ENCODE data around the gene KCNT1.

Gene KCNT1

DNA sequence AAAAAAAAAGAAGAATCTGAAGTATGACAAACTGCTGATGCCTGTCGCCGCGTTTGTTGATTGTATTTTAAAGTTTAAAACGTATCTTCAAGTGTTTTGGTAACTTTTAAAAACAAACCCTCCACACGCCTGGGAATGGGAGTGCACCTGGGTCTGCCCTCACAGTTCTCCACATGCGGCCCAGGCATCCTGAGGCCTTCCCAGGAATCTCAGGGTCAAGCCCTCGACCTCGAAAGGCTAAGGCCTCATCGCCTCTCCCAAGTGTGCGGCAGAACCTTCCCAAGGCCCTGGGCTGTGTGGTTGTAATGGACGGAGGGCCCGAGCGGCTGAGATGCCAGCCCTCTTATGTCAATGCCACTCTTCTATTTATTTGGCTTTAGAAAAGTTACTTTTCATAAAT lies 111.0 kb downstream of the KCNT1 start:
- Histone ChIP-seq H2AFZ (ENCODE audit: low read depth, low read length) (no peak overlapping the region), H3K36me3 (ENCODE audit: insufficient read depth, low read length) (peaks cover 91% of the 10 kb centered on the region), H3K4me3 (ENCODE audit: low read length) (no peak overlapping the region), H3K4me1 (ENCODE audit: insufficient read depth, low read length) (no peaks in the 10 kb centered on the region), H3K9me3 (ENCODE audit: low read length) (peaks cover 8% of the 10 kb centered on the region), H3K27me3 (ENCODE audit: insufficient read depth, low read length) (no peaks in the 10 kb centered on the region)

- Histone ChIP-seq H3K27me3 (ENCODE audit: insufficient read depth, low read length) (no peaks in the 10 kb centered on the region), H3K4me3 (ENCODE audit: low read length) (no peak overlapping the region), H3K9me3 (ENCODE audit: low read length) (peaks cover 8% of the 10 kb centered on the region), H3K36me3 (ENCODE audit: insufficient read depth, low read length) (peaks cover 97% of the 10 kb centered on the region), H2AFZ (ENCODE audit: low read depth, low read length) (no peak overlapping the region), H3K4me1 (ENCODE audit: insufficient read depth, low read length) (no peaks in the 10 kb centered on the region)
Observed at GRCh38 chr9:135813671-135814290, 111.8 kb downstream of the KCNT1 start.

DNA sequence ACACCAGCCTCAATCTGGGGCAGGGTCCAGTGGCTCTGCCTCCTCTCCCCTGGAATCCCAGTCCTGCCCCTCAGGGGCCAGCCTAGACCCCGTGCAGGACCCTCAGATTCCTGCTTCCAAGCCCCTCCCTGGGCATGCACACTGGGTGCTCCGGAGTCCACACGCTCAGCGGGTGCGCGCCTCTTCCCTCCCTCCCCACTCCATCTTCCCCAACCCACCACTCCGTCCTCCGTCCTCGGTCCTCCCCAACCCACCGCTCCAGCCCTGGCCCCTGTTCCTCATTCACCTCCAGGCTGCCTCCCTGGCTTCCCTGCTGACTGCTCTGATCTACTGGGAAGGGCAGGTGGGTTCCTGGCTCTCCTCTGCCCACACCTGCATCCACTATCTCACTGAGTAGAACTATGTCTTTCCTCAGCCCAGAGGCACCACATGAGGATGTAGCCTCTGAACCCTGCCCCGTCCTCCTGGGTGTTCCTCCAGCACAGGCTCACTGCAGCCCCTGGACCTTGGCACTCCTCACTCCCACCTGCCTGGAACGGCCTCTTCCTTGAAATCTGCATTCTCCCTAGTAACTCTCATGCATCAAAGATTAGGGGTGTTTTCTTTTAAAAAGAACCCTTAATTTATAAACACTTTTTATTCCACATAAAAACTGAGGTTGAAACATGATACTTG lies 112.6 kb downstream of the KCNT1 start:
- Histone ChIP-seq H3K27me3 (ENCODE audit: insufficient read depth, low read length) (no peaks in the 10 kb centered on the region), H3K36me3 (ENCODE audit: insufficient read depth, low read length) (peaks cover 94% of the 10 kb centered on the region), H3K4me1 (ENCODE audit: insufficient read depth, low read length) (no peaks in the 10 kb centered on the region), H3K4me3 (ENCODE audit: low read length) (no peak overlapping the region), H3K9me3 (ENCODE audit: low read length) (peaks cover 8% of the 10 kb centered on the region), H2AFZ (ENCODE audit: low read depth, low read length) (no peak overlapping the region)

DNA sequence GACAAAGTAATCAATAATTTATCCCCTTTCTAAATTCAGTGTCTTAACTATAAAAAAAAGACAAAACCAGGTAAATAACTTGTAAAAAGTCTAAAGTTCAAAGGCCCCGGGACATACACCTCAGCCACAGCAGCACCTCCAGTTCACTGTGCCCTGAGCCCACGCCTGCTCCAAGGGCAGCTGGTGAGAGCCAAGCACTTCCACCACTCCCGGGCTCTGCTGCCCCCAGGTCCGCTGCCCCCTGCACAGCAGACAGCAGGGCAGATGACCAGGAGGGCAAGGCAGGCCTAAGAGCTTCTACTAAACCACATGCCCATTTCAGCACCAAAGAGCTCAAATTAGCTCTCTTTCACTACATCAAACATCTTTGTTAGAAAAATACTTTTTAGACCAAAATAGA lies 113.4 kb downstream of the KCNT1 start:
- H3K4me3 ChIP-seq (ENCODE audit: low read length) = no peak overlapping the region

DNA sequence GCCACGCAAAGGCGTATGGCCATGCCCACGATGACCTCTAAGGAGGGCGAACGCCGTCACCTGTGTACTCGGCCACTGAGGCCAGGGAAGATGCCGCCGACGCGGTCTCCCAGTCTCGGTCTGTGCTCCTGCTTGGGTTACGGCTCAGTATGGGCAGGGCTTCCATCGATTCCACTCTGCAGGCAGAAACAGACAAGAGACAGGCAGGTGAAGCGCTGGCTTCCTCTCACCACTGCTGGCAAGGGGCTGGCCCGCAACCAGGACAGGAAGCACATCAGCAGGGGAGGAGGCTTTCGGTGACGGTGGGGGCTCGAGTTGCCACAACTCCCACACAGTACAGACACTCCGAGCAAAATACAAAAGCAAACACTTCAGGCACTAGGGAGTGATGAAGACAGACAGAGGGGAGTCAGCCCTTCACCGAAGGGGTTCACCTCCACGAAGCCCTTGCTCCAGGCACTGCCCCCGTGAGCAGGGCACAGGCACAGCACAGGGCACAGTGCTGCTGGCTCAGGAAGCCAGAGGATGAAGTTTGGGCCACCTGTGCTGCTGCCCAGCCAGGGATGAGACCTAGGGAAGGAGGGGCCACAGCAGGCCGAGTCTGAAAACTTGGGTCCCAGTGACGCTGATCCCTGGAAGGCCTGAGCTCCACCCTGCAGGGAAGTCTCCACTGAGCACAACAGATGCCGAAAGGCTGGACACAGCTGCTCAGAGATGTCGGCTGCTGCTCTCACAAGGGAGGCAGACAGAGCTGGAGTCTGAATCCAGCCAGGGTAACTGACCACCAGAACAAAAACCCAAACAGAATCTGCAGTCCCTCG lies 114.1 kb downstream of the KCNT1 start:
- Histone ChIP-seq H2AFZ (ENCODE audit: low read depth, low read length) (no peak overlapping the region), H3K9me3 (ENCODE audit: low read length) (peaks cover 8% of the 10 kb centered on the region), H3K27me3 (ENCODE audit: insufficient read depth, low read length) (no peaks in the 10 kb centered on the region), H3K36me3 (ENCODE audit: insufficient read depth, low read length) (peaks cover 95% of the 10 kb centered on the region), H3K4me1 (ENCODE audit: insufficient read depth, low read length) (no peaks in the 10 kb centered on the region), H3K4me3 (ENCODE audit: low read length) (no peak overlapping the region)

More for the DNA sequence above, 113.4 kb downstream of the KCNT1 start:
- Histone ChIP-seq H3K27me3 (ENCODE audit: insufficient read depth, low read length) (no peaks in the 10 kb centered on the region), H3K36me3 (ENCODE audit: insufficient read depth, low read length) (peaks cover 95% of the 10 kb centered on the region), H3K4me1 (ENCODE audit: insufficient read depth, low read length) (no peaks in the 10 kb centered on the region), H3K9me3 (ENCODE audit: low read length) (peaks cover 8% of the 10 kb centered on the region), H2AFZ (ENCODE audit: low read depth, low read length) (no peak overlapping the region)

DNA sequence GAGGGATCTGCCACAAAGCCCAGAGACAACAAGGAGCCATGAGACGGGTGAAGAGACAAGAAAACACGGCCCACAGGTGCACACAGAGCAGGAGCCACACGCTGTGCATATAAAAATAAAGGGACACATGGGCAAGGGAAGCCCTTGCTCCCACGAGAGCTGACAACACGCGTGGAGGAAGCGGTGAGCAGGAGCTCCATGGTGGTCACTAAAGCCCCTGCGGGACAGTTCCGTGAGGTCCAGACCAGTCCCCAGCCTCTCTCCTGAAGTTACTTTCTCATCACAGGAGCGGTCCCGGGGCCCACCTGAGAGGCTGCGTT lies 114.6 kb downstream of the KCNT1 start:
- Histone ChIP-seq H3K4me3 (ENCODE audit: low read length) (no peak overlapping the region), H2AFZ (ENCODE audit: low read depth, low read length) (no peak overlapping the region), H3K4me1 (ENCODE audit: insufficient read depth, low read length) (no peaks in the 10 kb centered on the region), H3K9me3 (ENCODE audit: low read length) (peaks cover 5% of the 10 kb centered on the region), H3K36me3 (ENCODE audit: insufficient read depth, low read length) (peaks cover 95% of the 10 kb centered on the region), H3K27me3 (ENCODE audit: insufficient read depth, low read length) (no peaks in the 10 kb centered on the region)

GRCh38 chr9:135817951-135818717 lies 116.1 kb downstream of the KCNT1 start:
- no peaks in the 10 kb centered on the region for H3K4me1 ChIP-seq (ENCODE audit: insufficient read depth, low read length)
- no peak overlapping the region for H3K4me3 ChIP-seq (ENCODE audit: low read length)
- peaks cover 3% of the 10 kb centered on the region for H3K9me3 ChIP-seq (ENCODE audit: low read length)
- no peak overlapping the region for H2AFZ ChIP-seq (ENCODE audit: low read depth, low read length)
- peaks cover 95% of the 10 kb centered on the region for H3K36me3 ChIP-seq (ENCODE audit: insufficient read depth, low read length)
- H3K27me3 ChIP-seq (ENCODE audit: insufficient read depth, low read length) = no peaks in the 10 kb centered on the region

DNA sequence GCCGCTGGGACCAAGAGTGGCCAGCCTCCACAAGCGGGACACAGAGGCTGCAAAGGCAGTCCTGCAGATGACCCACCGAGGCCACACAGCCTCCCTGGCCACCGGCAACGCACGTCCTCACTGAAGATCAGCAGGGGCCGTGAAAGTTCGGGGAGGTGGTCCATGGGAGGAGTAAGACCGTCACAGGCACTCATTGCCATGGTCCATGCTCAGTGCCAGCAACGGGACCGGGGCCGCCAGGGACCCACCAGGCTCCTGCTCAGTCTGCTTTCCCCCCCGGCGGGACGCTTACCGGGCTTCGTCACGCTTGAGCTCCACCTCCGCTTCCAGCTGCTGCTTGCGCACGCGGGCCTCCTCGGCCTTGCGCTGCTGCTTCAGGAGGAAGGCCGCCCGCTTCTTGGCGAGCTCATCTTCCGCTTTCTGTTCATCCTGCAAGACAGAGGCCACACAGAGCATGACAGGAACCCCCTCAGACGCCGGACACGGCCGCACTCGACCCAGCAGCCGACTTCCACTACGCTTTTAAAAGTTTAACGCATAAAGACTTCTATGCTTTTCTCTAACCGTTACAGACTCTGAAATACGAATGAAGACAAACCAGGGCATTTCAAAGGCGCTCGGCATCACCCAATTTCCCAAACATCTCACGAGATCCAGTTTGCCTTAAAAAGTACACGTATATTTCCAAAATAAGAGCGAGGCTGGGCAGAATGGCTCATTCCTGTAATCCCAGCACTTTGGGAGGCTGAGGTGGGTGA lies 116.9 kb downstream of the KCNT1 start:
- peaks cover 96% of the 10 kb centered on the region for H3K36me3 ChIP-seq (ENCODE audit: insufficient read depth, low read length)

GRCh38 chr9:135819905-135820304 lies 117.9 kb downstream of the KCNT1 start:
- no peak overlapping the region for H3K4me3 ChIP-seq (ENCODE audit: low read length)
- H3K36me3 ChIP-seq (ENCODE audit: insufficient read depth, low read length) = peaks cover 93% of the 10 kb centered on the region
- H3K4me1 ChIP-seq (ENCODE audit: insufficient read depth, low read length) = no peaks in the 10 kb centered on the region
- no peaks in the 10 kb centered on the region for H3K27me3 ChIP-seq (ENCODE audit: insufficient read depth, low read length)
- no peak overlapping the region for H2AFZ ChIP-seq (ENCODE audit: low read depth, low read length)
- H3K9me3 ChIP-seq (ENCODE audit: low read length) = no peaks in the 10 kb centered on the region

More for the DNA sequence above, 116.9 kb downstream of the KCNT1 start:
- Histone ChIP-seq H2AFZ (ENCODE audit: low read depth, low read length) (no peak overlapping the region), H3K4me1 (ENCODE audit: insufficient read depth, low read length) (no peaks in the 10 kb centered on the region), H3K27me3 (ENCODE audit: insufficient read depth, low read length) (no peaks in the 10 kb centered on the region), H3K9me3 (ENCODE audit: low read length) (no peaks in the 10 kb centered on the region), H3K4me3 (ENCODE audit: low read length) (no peak overlapping the region)

DNA sequence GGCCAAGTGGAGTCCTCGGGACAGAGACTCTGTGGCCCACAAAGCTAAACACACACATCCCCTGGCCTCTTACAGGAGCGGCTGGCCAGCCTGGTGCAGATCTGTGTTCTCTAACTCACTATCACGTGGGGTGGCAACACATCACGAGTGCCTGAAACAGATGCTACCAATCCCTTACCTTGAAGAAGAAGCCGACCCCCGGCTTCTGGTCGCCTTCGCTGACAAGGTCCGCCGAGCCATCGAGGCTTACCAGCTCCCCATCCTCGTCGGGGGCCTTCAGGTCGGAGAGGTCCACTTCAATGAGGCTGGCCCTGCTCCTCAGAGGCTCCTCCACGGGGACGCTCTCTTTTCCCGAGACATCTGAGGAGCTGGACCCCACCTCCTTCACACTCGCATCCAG lies 118.7 kb downstream of the KCNT1 start:
- Histone ChIP-seq H3K4me3 (ENCODE audit: low read length) (no peak overlapping the region), H2AFZ (ENCODE audit: low read depth, low read length) (no peak overlapping the region), H3K36me3 (ENCODE audit: insufficient read depth, low read length) (peaks cover 88% of the 10 kb centered on the region), H3K4me1 (ENCODE audit: insufficient read depth, low read length) (no peaks in the 10 kb centered on the region), H3K9me3 (ENCODE audit: low read length) (no peaks in the 10 kb centered on the region), H3K27me3 (ENCODE audit: insufficient read depth, low read length) (no peaks in the 10 kb centered on the region)

DNA sequence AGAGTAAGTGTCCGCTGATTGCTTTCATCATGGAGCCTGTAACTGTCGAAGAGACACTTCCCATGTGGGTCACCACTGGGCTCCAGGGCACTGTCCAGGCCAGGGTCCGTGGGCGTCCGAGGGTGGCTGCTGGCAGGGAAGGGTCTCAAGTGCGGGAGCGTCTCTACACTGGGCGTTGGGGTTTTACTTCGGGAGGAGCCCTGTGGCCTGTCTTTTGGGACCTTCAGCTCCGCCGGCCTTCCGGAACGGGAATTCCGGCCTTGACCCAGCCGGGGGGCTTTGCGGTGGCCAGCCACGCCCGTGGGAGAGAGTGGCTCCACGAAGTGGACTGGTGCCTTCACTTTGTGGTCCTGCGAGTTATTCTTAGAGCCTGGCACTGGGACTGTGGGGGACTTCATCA lies 119.1 kb downstream of the KCNT1 start:
- no peak overlapping the region for H2AFZ ChIP-seq (ENCODE audit: low read depth, low read length)
- no peaks in the 10 kb centered on the region for H3K4me1 ChIP-seq (ENCODE audit: insufficient read depth, low read length)
- H3K9me3 ChIP-seq (ENCODE audit: low read length) = no peaks in the 10 kb centered on the region
- no peak overlapping the region for H3K4me3 ChIP-seq (ENCODE audit: low read length)
- no peaks in the 10 kb centered on the region for H3K27me3 ChIP-seq (ENCODE audit: insufficient read depth, low read length)
- peaks cover 88% of the 10 kb centered on the region for H3K36me3 ChIP-seq (ENCODE audit: insufficient read depth, low read length)

DNA sequence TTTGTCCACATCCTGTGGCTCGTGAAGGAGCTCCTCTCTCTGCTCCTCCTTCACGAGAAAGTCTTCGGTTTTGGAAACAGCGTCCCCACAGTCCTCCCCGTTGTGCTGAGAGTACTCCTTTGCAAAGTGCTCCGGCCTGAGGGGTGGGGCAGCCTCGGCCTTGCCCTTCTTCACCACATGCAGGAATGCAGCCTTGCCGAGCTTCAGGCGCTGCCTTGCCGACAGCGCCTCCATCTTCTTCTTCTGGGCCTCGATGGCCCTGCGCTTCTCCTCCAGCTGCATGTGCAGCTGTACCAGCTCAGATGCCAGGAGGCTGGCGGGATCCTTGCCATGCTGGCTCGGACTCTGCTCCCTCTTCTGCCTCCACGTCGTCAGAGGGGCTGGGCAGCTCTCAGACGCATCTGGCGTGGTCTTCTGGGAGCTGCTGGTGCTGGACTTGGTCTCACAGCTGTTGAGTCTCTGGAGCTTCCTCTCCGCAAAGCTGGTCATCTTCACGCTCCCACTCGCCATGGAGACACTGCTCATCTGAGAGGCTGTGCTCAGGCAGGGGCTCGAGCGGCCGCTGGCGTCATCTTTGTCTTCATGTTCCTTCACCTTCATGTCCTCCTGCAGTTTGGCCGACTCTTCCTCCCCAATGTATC lies 119.9 kb downstream of the KCNT1 start:
- Histone ChIP-seq H3K9me3 (ENCODE audit: low read length) (no peaks in the 10 kb centered on the region), H3K27me3 (ENCODE audit: insufficient read depth, low read length) (no peaks in the 10 kb centered on the region), H2AFZ (ENCODE audit: low read depth, low read length) (no peak overlapping the region), H3K4me3 (ENCODE audit: low read length) (no peak overlapping the region), H3K4me1 (ENCODE audit: insufficient read depth, low read length) (no peaks in the 10 kb centered on the region), H3K36me3 (ENCODE audit: insufficient read depth, low read length) (peaks cover 87% of the 10 kb centered on the region)

All from neuron (in vitro differentiated cells).